GM12801 (cell line): Measurements from ENCODE around the gene RLF.

Experiments used
- TF ChIP-seq, protein P1 (sequence below): IDR thresholded peaks from one replicate; pipeline ENCODE4 v1.5.1; 2011; ENCODE audit warnings: control low read depth; ENCODE audit not compliant: insufficient read length; ENCODE audit errors: extremely low read depth

RLF gene

DNA sequence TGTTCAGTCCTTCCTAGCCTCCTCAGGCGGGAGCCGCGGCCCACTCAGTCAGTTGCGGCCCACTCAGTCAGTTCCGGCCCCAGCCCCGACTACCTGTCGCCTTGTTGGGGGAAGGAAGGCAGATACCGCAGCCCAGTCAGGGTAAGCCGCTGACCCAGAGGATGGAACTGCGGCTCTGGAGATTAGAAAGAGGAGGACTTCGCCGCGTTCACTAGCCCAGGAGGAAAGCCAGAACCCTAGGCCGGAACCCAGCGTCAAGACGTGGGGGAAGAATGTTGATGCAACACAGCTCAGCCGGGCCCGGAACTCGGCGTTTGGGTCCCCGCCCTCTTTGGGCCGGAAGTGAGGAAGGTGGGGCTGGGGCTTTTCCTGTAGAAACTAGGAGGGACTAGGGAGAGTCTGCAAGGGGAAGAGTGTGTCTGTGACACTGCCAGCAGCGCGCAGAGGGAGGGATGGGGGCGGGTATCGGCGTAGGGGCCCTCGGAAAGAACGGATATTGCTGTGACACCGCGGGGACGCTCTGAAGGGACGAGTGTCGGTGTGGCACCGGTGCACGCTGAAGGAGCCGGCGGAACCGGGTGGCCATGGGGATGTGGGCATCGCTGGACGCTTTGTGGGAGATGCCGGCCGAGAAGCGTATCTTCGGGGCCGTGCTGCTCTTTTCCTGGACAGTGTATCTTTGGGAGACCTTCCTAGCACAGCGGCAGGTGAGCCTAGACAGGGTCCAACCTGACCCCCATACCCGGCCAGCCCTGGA lies 96.7 kb downstream of the RLF start, which contains the start of gene ZMPSTE24:
Gene ZMPSTE24, plus strand, starts transcription at position 549 of the 757 bp plus-strand sequence. Its CDS starts 36 bp downstream, at position 585.
- TF ChIP-seq, protein P1, sequence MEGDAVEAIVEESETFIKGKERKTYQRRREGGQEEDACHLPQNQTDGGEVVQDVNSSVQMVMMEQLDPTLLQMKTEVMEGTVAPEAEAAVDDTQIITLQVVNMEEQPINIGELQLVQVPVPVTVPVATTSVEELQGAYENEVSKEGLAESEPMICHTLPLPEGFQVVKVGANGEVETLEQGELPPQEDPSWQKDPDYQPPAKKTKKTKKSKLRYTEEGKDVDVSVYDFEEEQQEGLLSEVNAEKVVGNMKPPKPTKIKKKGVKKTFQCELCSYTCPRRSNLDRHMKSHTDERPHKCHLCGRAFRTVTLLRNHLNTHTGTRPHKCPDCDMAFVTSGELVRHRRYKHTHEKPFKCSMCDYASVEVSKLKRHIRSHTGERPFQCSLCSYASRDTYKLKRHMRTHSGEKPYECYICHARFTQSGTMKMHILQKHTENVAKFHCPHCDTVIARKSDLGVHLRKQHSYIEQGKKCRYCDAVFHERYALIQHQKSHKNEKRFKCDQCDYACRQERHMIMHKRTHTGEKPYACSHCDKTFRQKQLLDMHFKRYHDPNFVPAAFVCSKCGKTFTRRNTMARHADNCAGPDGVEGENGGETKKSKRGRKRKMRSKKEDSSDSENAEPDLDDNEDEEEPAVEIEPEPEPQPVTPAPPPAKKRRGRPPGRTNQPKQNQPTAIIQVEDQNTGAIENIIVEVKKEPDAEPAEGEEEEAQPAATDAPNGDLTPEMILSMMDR: no peak

DNA sequence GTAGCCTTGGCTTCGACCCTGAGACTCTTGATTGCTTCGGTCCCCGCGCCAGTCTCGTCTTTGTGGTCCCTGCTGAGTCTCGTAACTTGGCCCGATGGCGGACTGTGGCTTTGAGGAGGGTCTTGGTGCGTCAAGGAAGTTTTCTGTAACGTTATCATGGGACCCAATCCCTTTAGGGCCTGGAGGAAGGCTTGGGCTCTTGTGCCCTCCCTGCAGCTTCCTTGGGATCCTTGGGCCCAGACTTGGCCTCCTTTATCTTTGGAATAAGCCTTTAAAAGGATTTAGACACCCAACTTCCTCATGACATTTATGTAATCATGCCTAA lies 97.2 kb downstream of the RLF start:
- TF ChIP-seq, protein P1: no peak

DNA sequence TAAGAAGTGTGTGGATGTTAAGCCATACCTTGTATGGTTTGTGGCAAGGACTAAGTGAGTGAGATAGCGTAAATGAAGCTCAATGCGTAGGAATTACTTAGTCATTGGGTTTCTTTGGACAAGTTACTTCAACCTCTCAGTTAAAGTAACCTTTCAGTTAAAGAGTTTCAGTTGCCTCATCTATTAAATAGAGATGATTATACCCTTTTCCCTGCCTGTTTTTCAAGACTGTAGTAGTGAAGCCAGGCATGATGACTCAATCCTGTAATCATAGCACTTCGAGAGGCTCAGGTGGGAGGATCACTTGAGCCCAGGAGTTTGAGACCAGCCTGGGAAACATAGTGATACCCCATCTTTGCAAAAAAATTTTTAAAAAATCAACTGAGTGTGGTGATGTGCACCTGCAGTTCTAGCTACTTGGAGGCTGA lies 103.2 kb downstream of the RLF start:
- TF ChIP-seq, protein P1: no peak

DNA sequence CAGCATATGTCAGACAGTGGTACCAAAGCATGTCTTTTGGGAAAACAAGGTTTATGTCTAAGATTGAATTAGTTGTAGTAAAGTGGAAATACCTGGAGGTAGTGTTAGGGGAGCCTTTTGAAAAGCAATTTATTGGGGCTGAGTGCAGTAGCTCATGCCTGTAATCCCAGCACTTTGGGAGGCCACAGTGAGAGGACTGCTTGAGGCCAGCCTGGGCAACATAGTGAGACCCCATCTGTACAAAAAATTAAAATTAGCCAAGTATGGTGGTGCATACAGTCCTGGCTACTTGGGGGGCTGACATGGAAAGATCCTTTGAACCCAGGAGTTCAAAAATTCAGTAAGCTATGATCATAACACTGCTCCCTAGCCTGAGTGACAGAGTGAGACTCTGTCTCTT lies 104.1 kb downstream of the RLF start:
- TF ChIP-seq, protein P1: no peak

DNA sequence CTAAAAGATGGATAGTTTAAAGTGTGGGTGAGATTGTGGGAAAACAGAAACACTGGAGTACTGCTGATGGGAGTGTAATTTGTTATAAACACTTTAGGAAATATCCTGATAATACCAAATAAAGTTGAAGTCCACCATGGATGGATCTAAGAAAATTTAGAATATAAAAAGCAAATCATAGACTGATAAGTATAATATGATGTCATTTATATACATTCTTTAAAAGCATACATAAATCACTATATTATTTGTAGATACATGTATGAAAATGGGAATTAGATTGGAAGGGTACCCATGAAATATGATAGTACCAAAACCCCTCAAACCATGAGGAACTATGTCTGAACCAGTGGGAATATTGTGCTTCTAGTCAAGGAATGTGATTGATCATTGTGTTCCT lies 104.7 kb downstream of the RLF start:
- TF ChIP-seq, protein P1: no peak

DNA sequence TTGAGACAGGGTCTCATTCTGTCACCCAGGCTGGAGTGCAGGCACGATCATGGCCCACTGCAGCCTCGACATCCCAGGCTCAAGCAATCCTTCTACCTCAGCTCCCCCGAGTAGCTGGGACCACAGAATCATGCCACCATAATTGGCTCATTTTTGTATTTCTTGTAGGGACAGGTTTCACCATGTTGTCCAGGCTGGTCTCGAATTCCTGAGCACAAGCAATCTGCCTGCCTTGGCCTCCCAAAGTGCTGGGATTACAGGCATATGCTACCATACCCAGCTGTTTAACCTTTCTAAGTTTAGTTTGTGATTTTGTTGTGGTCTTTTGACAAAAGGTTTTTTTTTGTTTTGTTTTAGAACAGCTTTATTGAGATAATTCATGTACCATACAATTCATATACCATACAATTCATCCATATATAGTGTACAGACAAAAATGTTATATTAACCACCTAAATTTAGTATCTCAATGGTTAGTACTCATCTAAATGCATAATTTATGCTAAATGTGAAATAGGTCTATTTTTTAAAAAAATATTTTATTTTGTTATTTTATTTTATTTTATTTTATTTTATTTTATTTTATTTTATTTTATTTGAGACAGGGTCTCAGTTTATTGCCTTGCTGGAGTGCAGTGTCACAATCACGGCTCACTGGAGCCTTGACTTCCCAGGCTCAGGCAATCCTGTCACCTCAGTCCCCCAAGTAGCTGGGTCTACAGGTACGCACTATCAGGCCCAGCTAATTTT lies 105.8 kb downstream of the RLF start:
- TF ChIP-seq, protein P1: no peak

DNA sequence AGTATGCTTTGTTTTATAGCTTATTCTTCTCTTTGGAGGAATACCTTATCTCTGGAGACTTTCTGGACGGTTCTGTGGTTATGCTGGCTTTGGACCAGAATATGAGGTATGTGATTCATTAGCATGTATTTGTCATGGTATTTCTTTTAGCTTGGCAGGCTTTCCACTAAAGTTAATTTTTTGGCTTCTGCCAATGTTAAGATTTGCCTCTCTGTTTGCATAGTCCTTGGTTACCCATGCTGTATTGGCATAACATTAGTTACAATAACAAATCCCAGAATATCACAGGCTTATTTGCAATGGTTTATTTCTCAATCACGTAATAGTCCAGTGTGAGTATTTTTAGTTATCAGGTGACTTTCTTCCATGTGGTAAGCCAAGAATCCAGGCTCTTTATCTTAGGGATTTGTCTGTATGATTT lies 106.6 kb downstream of the RLF start:
- TF ChIP-seq, protein P1: no peak
